Activated T-cell treated with anti-CD3 and anti-CD28 coated beads for 4 hours (primary cell): ENCODE measurements around the gene PECR.
A peak's percentile ranks its signal among the peaks of the same experiment; 100 is the strongest.

ENCODE experiments used
- DNase-seq: peaks from one replicate; pipeline ENCODE4 v3.0.0-alpha.2; 2020

The PECR gene

DNA sequence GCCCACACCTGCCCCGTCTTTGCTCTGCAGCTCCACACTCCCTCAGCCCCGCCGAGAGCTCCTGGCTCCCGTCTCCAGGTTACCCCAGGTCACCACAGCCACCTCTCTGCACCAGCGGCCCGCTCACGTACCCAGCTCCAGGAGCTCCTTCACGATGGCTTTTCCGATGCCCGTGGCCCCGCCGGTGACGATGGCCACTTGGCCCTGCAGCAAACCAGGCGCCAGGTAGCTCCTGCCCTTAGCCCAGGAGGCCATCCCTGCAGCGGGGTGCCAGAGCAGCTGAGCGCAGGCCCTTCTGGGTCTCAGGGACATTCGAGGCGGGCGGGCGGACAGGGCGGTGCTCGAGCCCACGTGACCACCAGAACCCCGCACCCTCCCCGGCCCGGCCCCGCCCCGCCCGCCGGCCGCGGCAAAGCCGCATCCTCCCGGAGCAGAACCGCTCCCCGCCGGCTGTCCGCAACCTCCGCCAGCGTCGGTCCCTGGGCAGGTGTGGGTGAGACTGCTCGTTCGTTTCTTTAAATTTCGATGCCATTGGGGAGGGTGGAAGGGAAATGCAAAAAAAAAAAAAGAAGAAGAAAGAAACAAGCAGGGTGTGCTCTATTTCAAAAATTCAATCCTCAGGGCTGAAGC lies at the start of gene PECR, which contains the start of gene TMEM169:
Gene PECR (minus strand): TSS at position 323 of the 630 bp plus-strand sequence. CDS start 68 bp downstream, at position 255.
Gene TMEM169 (plus strand): TSS at position 433 of the 630 bp plus-strand sequence. CDS start 14,045 bp downstream, outside the sequence.
- peak; percentile 53 for DNase-seq

DNA sequence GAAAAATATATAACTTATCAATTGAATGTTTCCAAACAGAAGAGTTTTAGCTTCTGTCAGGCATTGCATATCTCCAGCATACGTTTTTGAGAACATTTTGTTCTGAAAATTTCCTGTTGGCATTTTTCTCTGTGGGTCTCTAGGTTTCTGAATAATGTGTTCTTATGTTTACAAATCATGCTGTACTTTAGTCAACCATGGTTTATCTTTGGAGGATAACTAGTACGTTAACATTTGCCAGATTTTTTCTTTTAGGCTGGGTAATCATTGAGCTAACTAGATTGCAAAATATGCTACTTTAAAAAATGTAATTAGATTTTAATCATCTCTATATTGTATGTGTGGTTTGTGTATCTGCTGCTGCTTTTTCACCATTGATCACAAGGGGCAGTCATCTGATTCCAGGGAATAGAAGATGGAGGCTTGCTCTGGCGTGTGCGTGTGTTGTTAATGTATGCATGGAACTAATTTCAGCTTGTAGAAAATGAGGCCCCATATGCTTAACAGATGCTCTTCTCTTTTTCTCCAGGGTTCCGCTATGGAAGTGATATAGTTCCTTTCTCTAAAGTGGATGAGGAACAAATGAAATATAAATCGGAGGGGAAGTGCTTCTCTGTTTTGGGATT lies 48.9 kb upstream of the PECR start:
- DNase-seq: no peak

DNA sequence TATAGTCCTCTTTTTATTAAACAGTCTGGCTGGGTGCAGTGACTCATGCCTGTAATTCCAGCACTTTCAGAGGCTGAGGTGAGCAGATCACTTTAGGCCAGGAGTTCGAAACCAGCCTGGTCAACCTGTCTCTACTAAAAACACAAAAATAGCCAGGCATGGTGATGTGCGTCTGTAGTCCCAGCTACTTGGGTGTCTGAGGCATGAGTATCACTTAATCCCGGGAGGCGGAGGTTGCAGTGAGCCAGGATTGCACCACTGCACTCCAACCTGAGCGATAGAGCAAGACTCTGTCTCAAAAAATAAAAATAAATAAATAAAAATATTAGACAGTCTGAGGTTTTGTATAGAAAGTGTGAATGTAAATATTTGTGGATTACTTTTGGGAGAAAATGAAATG lies 45.3 kb upstream of the PECR start:
- DNase-seq: no peak

DNA sequence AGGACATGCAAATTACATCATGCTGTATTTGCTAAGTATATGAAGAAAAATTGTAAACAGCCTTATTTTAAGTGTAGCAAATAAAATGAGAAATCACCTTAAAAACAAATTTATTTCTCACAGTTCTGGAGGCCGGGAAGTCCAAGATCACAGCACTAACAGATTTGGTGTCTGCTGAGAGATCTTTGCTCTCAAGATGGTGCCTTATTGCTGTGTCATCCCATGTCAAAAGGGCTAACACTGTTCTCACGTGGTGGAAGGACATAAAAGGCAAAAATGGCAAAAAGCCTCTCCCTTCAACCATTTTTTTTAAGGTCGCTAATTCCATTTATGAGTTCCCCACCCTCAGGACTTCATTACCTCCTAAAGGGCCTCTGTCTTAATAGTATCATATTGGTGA lies 39.6 kb upstream of the PECR start:
- no peak for DNase-seq

DNA sequence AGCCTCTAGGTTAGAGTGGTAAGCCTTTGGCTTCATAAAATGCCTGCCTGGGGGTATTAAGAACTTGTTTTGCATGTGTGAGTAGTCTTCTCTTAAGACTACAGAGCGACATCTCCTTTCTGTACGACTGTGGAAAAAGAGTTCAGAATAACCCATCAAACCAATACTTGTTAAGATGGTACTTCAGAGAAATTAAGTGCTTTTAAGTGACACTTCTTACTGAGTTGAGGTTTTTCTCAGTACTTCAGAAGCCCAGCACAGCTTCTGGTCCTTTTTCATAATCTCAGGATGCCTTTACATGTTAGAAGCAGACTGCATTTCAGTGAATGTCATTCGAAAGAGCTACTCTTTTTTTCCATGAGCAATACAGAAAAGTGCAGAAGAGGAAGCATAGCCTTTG lies 38.4 kb upstream of the PECR start:
- DNase-seq: no peak

DNA sequence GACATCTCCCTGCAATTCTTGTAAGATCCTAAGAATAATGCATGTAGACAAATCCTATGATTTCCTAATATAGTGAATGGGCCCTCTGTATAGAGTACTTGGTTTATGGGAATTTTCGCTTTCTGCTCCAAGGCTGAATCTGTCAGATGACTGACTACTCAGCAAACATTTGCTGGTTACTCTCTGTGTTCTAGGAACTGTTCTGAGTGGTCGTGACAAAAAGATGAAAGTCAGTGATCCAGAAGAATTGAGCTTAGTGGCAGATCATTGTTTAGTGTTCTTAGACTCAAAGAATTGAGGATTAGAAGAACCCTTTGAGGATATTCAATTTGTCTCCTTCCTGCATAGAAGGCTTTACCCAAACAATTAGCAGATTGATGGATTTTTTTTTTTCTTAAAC lies 37.5 kb upstream of the PECR start:
- DNase-seq: no peak

DNA sequence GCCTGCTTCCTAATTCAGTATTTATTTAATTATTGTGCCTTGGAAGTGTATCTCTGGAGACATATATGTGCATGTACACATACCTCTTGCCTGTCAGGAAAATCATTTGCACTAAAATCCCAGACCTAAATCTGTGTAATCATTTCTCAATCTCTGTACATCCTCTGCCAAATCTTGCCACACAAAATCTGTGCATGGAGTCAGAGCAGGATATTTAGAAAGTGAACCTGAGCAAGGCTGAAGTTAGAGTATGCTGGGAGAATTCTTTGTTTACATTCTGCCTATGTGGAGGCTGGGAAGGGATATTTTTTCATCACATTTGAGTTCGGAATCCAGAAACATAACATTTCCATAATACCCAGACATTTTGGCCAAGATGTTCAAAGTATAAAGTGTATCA lies 36.9 kb upstream of the PECR start:
- no peak for DNase-seq

DNA sequence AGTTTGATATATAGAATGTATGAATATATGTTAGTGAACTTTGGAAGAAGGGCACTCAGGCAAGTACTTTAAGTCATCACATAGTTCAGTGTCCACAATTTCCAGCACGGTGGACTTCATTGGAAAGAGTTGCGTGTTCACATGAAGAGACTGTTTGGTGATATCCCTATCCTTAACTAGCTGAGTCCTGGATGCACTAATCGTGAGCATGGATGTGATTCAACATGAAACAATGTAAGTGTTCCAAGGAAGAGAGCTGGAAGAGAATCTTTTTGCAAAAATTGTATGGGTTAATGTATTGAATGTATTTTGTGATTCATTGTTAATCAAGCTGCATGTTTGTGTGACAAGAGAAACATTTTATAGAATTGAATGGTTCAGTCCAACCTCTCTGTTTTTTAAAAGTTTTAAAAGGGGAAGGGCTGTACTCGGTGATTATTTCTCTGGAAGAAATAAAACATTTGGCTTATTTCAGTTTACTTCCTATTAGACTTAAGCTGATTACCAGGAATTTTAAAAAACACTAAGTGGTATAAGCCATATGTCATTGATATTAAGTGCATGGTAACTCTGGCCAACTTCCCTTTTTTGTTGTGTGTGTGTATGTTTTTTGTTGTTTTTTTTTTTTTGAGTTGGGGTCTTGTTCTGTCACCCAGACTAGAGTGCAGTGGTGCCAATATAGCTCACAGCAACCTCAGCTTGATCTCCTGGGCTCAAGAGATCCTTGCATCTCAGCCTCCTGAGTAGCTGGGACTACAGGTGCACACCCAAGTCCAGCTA lies 36.1 kb upstream of the PECR start:
- DNase-seq: no peak

DNA sequence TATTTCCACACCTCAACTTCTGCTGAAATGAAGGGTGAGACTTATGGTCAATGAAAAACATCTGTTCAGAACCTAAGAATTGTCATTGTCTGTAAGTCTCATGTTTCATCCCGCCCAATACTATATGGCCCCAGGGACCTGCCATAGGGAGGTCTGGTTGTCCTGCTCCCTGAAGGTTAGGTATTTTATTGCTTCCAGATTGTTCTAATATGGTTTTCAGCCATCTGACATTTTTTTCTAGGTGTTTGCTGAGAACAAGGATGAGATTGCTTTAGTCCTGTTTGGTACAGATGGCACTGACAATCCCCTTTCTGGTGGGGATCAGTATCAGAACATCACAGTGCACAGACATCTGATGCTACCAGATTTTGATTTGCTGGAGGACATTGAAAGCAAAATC lies 34.8 kb upstream of the PECR start:
- no peak for DNase-seq

DNA sequence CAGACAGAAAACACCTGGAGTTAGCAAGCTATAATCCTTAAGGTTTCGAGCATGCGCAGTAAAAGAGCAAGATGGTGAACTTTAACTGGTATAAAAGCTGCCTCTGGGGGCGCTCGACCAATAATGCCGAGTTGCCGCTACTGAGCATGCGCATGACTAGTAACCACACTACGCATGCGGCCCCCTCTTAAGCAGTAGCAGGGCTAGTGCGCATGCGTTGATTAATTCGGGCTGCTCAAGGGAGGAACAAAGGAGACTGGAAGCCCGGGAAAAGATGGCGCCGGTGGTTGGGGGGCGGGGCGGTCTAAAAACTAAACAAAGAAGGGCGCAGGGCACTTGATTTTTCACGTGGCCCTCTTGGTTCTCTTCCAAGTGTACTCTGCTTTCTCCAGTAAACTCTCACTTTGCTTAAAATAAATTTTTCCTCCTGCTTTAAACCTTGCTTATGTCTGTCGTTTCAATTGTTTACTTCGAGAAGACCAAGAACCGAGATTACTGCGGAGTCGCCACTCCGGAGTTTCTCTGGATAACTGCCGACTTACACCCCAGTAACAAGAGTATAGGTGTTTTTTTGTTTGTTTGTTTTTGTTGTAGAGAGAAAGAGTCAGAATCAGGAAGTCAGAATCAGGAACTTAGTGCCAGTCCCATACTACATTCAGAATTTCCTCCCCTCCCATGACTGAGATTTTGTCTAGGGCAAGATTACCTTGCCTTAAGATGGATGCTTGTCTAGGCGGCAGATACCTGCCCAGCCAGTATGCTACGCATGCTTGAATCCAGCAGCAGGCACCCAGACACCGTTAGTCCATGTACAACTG lies 33.3 kb upstream of the PECR start:
- peak; percentile 98 for DNase-seq

DNA sequence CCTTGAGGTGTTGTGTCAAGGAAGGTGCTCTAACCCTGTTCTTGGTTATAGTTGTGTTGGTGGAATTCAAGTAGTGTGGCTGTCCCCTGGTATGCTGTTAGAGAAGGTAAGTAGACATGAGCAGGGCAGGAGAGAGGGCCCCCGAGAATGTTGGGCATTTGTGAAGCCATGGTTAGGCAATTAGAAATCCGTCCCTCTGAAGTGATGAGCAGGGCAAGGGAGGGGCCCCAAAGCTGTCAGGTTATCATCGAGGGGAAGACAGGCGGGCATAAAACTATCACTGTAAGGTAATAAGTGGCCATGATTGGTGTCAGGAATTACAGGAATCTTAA lies 32.7 kb upstream of the PECR start:
- DNase-seq: no peak

DNA sequence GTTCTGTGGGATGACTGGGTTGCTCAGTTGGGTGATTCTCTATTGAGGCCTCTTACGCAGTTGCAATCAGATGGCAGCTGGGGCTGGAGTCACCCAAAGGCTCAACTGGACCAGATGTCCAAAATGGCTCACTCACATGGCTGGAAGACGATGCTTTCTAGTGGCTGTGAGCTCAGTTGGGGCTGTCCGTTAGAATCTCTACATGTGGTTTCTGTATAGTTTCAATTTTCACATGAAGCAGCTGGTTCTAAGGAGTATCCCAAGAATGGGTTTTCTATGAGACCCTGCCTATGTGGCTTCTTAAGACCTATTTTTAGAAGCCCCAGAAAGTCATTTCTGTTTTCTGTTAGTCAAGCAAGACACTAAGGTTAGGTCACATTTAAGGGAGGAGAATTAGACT lies 32.0 kb upstream of the PECR start:
- DNase-seq: no peak

DNA sequence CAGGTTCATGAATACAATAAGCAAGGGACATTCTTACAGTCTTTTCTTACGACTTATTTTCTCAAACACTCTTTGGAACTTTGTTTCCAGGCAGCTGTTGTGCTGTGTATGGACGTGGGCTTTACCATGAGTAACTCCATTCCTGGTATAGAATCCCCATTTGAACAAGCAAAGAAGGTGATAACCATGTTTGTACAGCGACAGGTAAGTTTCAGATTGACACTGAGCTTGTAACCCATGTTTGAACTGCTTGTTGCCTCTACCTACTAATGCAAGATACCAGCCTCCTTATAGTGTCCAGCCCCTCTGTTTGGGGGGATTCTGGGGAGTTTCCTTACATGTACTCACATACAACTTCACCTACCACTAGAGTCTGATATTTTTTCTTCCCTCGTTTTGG lies 31.3 kb upstream of the PECR start:
- DNase-seq: no peak

DNA sequence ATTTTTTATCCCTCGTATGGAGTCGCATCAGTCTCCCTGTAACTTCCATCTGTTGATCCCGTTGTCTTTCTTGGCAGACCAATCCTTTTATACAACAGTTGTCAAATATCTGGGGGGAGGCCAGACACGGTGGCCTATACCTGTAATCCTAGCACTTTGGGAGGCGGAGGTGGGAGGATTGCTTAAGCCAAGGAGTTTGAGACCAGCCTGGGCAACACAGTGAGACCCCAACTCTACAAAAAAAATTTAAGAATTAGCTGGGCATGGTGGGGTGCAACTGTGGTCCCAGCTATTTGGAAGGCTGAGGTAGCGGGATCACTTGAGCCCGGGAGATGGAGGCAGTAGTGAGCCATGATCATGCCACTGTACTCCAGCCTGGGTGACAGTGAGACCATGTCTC lies 29.5 kb upstream of the PECR start:
- no peak for DNase-seq

DNA sequence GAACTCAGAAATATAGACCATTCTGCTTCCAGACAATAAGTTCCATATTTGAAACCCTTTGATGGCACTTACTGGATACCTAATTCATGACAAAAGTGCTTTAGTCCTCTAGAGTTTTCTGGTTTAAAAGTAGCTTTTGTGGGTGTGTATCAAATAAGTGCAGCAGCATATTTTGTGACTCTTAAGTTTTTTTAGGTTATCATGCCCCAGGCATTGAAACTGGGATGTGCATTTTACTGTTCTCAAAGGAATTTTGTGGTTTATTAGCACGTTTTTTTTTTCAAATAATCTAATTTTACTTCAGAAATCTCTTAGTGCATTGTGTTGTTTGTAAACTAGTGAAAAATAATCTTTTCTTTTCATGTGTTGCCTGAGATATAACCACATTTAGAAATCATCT lies 29.0 kb upstream of the PECR start:
- DNase-seq: no peak

DNA sequence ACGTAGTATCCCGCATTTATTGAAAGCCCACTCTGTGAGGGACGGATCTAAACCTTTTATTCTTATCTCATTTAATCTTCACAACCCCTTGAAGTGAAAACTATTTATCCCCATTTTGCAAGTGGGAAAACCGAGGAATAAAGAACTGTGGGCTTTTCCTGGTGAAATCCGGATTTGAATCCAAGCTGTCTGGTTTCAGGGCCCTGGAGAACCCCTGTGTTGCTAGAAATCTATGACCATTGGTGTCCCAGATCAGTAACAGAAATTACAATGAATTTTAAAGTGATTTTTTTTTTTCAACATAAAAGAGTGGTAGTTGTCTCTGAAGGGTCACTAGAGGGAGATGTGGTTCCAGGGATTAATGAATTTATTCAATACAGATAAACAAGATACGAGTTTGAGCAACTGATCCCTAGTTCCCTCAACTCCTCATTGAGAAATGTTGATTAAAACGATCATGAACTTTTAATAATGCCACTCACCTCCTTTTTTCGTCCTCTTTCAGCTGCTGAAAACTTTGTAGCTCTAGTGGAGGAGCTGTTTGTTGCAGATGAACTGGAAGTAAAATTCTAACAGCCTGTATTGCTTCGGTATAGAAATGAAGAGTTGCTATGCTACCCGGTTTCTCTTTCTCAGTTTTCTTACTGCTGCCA lies 28.5 kb upstream of the PECR start:
- DNase-seq: no peak

DNA sequence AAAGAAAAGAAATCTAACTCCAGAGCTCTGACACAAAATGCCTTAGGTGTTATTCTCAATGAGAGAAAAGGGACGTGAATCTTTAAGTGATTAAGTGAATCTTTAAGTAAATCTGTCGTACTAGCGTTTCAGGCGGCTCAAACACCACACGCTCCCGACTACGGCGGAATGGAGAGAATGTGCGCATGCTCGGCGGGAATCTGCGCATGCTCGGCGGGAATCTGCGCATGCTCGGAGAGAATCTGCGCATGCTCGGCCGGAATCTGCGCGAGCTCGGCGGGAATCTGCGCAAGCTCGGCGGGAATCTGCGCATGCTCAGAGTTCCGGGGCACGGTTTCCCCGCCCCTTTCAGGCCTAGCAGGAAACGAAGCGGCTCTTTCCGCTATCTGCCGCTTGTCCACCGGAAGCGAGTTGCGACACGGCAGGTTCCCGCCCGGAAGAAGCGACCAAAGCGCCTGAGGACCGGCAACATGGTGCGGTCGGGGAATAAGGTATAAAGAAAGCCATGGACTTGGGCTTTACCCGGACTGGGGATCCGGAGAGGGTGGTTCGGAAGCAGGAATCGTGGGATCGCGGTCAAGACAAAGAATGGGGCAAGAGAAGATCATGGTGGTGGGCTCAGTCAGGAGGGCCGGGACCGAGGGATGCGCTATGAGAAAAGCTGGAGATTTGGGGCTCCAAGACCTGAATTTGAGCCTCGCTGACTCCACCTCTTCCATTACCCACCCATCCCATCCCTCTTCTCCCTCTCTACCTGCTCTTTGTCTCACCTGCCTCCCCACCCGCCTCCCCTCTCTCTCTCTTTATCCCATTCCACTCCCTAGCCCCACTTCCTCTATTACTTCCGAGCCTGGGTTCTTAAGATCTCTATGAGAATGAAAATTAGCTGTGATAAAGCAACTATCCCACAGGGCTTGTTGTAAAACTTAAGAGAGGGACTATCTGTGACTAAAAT lies 27.6 kb upstream of the PECR start, which contains the start of gene XRCC5:
Gene XRCC5 (plus strand): TSS at position 382 of the 955 bp plus-strand sequence. CDS start 89 bp downstream, at position 471.
- peak; percentile 96 for DNase-seq

DNA sequence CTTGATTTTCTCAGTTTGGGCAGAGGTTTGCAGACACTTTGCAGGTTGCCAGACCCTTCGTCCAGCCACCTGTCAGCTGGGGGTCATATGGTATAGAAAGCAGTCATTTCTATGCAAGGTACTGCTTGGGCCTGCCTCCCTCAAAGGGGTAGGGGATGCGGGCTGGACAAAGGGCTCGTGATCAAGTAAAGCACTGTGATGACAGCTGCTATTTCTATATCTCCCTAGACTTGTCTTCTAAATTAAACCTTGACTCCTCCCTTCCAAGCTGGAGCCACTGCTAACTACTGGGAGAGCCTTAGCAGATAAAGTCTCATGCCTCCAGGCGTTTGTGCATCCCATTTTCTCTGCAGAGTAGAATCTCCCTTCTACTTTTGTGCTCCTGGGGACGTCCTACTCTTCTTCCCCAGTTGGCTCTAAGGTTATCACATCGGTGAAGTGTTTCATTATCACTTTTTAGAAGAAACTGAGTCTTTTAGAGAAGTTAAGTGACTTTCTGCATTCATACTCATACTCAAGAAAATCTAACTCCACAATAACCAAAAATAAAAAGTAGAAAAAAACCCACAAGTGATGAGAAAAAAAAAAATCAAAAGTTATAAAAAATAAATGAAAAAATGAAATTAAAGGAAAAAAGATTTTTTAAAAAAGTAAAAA lies 26.8 kb upstream of the PECR start:
- DNase-seq: no peak

DNA sequence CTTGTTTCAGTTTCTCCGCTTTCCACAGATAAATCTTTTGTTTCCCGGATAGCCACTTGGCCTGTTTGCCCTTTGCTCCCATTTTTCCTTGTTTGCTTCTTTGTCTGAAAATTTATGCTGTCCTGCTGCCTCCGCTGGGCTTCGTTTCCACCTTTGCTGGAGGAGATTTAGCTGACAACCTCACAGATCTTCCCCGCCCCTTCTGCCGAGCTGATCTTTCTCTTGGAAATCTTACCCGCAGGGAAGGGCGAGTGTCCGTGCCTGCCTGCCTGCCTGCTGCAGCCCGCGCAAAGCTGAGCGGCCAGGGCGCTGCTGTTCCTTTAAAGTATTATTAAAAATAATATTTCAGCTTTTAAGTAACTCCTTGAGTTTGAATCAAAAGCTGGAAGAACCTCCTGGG lies 26.2 kb upstream of the PECR start:
- no peak for DNase-seq

DNA sequence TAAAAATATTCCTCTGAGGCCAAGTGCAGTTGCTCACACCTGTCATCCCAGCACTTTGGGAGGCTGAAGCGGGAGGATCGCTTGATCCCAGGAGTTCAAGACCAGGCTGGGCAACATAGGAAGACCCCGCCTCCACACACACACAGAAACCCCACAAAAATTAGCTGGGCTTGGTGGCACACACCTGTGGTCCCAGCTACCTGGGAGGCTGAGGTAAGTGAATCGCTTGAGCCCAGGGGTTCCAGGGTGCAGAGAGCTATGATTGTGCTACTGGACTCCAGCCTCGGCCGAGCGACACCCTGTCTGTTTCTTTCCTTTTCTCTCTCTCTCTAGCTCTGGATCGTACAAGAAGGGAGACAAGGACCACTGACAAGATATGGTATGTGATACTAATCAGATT lies 25.7 kb upstream of the PECR start:
- DNase-seq: no peak

DNA sequence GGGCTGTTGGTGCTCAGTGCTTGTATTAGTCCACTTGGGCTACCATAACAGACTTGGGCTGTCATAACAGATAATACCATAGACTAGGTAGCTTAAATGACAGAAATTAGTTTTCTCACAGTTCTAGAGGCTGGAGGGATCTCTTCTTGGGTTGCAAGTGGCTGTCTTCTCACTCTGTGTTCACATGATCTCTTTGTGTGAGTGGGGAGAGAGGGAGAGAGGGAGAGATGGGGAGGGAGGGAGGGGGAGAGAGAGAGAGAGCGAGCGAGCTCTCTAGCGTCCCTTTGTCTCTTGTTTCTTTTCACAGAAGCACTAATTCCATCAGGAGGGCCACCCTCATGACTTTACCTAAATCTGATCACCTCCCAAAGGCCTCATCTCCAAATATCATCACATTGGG lies 23.1 kb upstream of the PECR start:
- no peak for DNase-seq
